Coronary artery (tissue), 2 donors: Measurements from ENCODE around the gene FAM209A.

Experiments used
- DNase-seq: peaks from one replicate; pipeline ENCODE4 v3.0.0-alpha.2; 2017; ENCODE audit warnings: low spot score
- H3K27ac ChIP-seq, 2 donors: fragments of 200-600 bp; sonication (generic); one replicate each; pipeline ENCODE4 v1.5.1; 2016 to 2019
- H3K4me3 ChIP-seq: fragments of 200-600 bp; sonication (generic); 2 replicates; pipeline ENCODE4 v1.5.1; 2016; ENCODE audit warnings: mild to moderate bottlenecking, moderate library complexity
- CTCF ChIP-seq: fragments of 200-600 bp; sonication (generic); IDR thresholded peaks from one replicate; pipeline ENCODE4 v1.5.1; 2019; ENCODE audit warnings: antibody characterized with exemption

FAM209A gene

GRCh38 chr20:56506103-56506502 is 18.4 kb upstream of the FAM209A start:
- DNase-seq, result no peak
- Histone ChIP-seq H3K4me3 (no peak overlapping the region), H3K27ac (no peak overlapping the region)
- TF ChIP-seq CTCF, result no peak

- Histone ChIP-seq H3K27ac (no peak overlapping the region), H3K4me3 (no peak overlapping the region)
- DNase-seq, result no peak
- TF ChIP-seq CTCF, result no peak
These were observed 12.6 kb upstream of the FAM209A start for GRCh38 chr20:56511926-56512325.

GRCh38 chr20:56513161-56514150 is 11.1 kb upstream of the FAM209A start:
- Histone ChIP-seq H3K27ac (no peak overlapping the region), H3K4me3 (no peak overlapping the region)
- DNase-seq, result no peak
- no peak for TF ChIP-seq CTCF

- Histone ChIP-seq H3K27ac (no peak overlapping the region), H3K4me3 (no peak overlapping the region)
- TF ChIP-seq CTCF, result no peak
- DNase-seq, result no peak
These were observed 7.9 kb upstream of the FAM209A start for GRCh38 chr20:56516631-56517030.

- Histone ChIP-seq H3K27ac (no peak overlapping the region), H3K4me3 (no peak overlapping the region)
- no peak for TF ChIP-seq CTCF
These were observed 7.3 kb upstream of the FAM209A start for GRCh38 chr20:56517211-56517610.

GRCh38 chr20:56517641-56518040 is 6.9 kb upstream of the FAM209A start:
- Histone ChIP-seq H3K4me3 (no peak overlapping the region), H3K27ac (no peak overlapping the region)
- no peak for TF ChIP-seq CTCF
- DNase-seq, result no peak

More at GRCh38 chr20:56517211-56517610, 7.3 kb upstream of the FAM209A start:
- DNase-seq, result no peak

- H3K27ac ChIP-seq, result no peak overlapping the region
- no peak for TF ChIP-seq CTCF
- no peak overlapping the region for H3K4me3 ChIP-seq
- no peak for DNase-seq
These were observed 6.4 kb upstream of the FAM209A start for GRCh38 chr20:56518126-56518525.
